ENCODE measurements around the gene UBE2E3.

DNA sequence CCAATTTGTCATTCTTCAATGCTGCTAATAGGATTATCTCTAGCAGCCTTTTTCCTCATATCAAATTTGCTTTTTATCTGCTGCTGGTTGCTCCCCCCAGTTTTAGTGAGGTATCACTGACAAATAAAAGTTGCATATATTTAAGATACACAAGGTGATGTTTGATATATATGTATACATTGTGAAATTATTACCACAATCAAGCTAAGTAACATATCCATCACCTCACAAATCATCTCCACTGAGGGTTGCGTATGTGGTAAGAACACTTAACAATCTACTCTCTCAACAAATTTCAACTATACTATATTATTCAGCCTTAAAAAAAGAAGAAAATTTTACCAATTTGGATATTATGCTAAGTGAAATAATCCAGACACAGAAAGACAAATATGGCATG lies 30.5 kb upstream of the UBE2E3 start:
- TF ChIP-seq, protein P1, sequence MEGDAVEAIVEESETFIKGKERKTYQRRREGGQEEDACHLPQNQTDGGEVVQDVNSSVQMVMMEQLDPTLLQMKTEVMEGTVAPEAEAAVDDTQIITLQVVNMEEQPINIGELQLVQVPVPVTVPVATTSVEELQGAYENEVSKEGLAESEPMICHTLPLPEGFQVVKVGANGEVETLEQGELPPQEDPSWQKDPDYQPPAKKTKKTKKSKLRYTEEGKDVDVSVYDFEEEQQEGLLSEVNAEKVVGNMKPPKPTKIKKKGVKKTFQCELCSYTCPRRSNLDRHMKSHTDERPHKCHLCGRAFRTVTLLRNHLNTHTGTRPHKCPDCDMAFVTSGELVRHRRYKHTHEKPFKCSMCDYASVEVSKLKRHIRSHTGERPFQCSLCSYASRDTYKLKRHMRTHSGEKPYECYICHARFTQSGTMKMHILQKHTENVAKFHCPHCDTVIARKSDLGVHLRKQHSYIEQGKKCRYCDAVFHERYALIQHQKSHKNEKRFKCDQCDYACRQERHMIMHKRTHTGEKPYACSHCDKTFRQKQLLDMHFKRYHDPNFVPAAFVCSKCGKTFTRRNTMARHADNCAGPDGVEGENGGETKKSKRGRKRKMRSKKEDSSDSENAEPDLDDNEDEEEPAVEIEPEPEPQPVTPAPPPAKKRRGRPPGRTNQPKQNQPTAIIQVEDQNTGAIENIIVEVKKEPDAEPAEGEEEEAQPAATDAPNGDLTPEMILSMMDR (IDR thresholded peaks at IDR 0.05) = no peak
- TF ChIP-seq EZH2 (IDR thresholded peaks at IDR 0.05) = no peak
